Neural progenitor cell (in vitro differentiated cells): Measurements from ENCODE around the gene SPOCK1.

Source experiments
- CTCF ChIP-seq: fragments of 200-600 bp; sonication (generic); IDR thresholded peaks from 2 replicates; pipeline ENCODE4 v1.5.1; 2017; ENCODE audit warnings: antibody characterized with exemption, mild to moderate bottlenecking
- EZH2phosphoT487 ChIP-seq: fragments of 200-600 bp; sonication (generic); IDR thresholded peaks from 2 replicates; pipeline ENCODE4 v1.6.1; 2017; ENCODE audit warnings: antibody characterized with exemption

DNA sequence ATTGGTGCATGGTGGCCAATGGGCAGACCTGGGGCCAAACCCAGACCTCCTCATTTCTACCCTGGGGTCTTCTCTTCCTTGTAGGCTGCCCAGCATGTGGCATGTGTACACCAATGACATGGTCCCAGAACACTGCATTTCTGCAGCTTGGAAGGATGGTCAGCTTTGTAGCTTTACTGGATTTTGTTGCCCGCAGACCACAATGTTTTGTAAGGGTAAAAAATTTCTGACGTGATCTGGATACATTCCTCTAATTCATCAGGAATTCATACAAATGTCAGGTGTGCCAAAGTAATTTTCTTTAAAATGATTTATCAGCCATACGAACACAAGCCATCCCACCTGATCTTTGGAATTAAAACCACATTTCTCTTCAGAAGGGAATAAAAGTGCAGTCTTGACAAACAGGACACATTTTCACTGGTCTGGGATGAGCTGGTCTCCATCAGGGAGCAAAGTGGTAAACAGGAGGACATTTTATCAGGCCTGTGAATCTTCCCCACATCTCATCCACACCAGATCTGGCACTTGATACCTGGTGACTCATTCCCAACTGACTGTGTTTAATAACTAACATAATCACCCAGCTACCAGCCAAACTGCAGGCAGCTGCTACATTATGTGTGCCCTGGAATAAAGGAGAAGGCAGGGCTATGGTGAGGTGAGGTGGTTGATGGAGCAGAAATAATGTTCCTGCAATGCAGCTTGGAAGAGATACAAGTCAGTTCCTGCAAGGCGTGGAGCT, 103.9 kb downstream of the SPOCK1 start:
- no peak for TF ChIP-seq EZH2phosphoT487
- TF ChIP-seq CTCF, result no peak
